GOT3 (cell line): ENCODE data around the gene PDE6B.
A peak's percentile ranks its signal among the peaks of the same experiment; 100 is the strongest.

ENCODE experiments used
- DNase-seq: peaks from one replicate; lab custom pipeline; 2025; ENCODE audit warnings: mixed read lengths; lab: John Stamatoyannopoulos, UW

The PDE6B gene

DNA sequence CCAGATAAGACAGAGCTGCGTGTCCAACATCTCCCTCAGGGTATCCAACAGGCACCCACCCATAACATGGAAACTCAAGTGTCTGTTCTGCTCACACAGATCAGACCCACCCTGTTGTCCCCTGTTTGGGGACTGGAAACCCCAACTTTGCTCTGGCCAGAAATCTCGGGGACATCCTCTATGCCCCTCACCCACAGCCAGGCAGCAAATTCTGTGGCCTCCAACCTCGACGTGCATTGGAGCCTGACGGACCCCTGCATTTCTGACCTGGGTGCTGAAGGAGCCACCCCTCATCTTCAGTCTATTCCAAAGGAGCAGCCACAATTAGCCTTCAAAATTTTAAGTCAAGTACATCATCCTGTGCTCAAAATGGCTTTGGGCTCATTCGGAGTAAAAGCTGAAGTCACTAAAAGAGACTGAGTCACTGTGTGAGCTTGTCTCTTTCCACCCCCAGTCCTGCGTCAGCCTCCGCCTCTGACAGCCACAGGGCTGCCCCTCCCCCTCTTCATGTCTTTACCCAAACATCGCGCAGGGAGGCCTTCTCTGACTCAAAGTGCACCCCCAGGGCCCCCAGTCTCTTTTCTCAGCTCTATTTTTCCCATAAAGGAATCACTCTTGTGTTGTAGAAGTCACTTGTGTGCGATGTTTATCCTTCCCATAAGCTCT is 24.4 kb upstream of the PDE6B start:
- DNase-seq: no peak

DNA sequence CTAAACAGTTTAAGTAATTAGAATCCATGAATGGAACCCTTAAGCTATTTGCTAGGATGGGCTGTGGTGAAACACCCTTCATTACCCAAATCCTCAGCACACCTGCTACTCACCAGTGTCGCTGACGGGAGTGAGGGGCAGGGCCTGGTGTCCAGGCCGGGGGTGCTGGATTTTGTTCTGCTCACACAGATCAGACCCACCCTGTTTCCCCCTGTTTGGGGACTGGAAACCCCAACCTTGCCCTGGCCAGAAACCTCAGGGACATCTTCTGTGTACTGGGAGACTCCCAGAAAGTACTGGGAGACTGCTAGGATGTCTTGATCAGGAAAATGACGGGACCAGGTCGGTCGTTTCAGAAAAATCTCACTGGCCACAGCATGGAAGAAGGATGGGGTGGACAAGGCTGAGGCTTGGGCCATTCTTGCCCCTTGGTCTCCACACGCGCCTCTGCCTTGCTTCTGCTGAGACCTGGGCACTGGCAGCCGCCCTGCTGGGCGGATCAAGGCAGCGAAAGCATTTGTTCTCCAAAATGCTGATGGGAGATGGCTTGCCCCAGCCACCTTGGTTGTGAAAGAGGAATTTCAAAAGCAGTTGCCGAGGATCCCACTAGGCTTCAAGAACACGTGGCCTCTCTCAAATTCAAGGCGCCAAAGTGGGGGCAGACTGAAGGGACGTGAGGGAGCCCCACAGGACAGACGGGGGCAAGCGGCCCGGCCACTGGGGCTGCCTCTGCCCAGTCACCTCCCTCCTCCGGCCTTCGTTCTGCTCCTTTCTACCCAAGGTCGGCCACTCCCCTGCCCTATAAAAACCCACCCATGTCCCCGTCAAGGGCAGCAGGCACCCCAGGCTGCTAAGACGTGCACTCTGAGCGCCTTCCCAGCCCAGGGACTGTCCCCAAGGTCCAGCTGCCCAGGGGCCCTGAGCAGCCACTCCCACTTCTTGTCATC is 23.5 kb upstream of the PDE6B start:
- no peak for DNase-seq

DNA sequence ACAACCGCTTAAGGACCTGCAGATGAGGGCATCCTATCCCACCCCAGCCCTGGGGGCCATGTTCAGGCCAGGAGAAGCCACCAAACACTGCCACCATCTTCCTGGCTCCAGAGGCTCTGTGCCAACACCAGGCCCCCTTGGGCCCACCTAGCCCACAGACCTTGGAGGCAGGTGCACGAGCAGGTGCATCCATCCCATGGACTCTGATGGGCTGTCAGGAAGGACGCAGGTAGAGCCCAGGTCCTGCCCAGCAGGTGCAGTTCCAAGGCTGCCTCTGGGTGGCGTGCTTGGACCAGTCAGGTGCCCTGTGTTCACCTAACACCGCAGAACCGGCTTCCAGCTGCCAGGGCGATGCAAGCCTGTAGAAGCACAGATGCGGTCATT is 22.8 kb upstream of the PDE6B start:
- no peak for DNase-seq

DNA sequence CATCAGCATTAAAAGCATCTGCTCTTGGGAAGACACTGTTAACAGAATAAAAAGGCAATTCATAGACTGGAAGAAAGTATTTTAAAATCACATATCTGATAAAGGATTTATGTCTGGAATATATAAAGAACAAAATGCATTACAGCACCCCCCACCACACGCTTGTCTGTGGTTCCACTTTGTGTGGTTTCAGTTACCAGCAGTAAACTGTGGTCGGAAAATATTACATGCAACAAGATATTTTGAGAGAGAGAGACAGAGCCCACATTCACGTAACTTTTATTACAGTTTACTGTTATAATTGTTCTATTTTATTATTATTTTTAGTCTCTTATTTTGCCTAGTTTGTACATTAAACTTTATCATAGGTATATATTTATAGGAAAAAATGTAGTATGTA is 21.2 kb upstream of the PDE6B start:
- DNase-seq: no peak

DNA sequence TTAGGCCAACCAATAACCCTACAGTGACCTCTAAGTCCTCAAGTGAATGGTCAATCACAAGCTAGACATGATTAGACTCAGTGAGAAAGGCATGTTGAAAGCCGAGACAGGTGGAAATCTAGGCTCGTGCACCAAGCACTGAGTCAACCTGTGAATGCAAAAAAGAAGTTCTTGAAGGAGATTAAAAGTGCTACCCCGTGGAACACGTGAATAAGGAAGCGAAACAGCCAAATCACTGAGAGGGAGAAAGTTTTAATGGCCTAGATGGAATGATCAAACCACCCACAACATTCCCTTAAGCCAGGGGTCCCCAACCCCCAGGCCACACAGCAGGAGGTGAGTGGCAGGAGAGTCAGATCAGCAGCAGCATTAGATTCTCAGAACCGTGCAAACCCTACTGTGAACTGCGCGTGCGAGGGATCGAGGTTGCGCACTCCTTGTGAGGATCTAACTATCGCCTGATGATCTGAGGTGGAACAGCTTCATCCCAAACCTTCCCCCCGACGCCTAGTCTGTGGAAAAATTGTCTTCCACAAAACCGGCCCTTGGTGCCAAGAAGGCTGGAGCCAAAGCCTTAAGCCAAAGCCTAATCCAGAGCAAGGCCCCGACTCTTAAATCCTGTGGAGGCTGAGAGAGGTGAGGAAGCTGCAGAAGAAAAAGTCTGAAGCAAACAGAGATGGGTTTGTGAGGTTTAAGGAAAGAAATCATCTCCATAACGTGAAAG is 19.5 kb upstream of the PDE6B start:
- no peak for DNase-seq

DNA sequence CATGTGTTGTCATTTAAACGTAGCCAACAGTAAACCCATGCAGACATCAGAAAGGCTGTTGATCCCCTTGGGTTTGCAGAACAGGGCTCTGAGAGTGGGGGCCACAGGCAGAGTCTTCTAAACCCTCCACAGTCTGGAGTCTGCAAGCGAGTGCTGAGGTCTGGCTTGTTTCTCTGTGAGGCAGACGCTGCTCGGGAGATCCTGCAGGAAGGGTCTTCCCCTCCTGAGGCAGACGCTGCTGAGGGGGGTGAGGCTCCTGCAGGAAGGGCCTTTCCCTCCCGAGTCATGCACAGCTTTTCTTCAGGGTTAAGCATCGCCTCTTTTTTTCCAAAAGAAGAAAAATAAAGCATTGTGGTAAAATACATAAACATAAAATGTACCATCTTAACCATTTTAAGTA is 17.1 kb upstream of the PDE6B start:
- DNase-seq: no peak

DNA sequence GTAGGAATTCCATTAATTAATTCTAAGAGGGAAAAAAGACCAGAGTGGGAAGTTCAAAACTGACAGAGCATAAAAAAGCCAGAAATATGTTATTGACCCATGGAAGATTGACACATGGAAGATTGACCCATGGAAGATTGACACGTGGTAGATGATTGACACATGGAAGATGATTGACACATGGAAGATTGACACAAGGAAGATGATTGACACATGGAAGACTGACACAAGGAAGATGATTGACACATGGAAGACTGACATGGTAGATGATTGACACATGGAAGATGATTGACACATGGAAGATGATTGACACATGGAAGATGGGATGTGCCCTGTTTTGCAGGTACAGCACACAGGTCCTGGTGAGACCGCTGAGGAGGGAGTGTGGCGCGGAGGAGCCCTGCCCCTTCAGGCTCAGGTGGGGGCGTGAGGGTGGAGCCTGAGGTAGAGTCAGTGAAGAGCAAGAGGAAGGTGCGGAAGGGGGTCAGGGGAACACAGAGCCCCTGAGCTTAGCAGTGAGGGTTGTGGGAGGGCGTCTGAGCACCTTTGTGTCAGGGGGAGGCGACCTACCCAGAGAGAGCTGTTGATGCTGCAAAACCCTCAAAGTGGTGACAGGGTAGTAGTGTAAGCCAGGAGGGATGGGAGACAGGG is 15.8 kb upstream of the PDE6B start:
- no peak for DNase-seq

DNA sequence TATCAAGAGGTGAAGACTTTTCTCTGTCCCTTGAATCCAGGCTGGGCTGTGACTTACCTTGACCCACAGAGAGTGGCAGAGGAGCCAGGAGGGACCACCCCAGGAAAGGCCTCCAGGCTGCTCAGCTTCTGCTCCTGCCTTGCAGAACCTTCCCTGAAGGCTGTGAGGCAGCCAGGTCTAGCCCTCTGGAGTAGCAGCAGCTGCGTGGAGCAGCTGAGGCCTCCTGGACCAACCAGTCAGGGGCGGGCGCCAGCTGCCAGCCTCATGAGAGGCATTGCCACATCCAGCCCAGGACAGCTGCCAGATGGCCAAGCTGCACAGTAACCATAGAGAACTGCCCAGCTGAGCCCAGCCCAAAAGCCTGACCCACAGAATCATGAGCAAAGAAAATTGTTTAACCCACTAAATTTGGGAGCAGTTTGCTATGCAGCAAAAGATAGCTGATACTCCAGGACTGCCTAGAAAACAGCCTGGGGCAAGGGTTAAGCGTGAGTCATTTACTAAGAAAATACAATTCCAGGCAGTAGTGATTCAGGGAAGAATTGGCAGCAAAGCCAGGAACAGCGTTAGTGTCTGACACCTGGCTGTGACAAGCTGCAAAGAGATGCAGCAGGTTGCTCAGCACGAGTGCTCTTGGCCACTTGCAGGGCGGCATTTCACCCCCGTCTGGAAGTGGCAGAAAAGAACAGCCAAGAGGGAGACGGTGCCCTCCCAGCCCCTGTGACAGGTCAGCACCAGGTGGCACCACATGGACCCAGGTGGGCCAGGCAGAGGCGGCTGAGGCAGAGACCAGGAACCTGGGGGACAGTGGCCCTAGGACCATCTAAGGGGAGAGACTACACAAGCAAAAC is 14.7 kb upstream of the PDE6B start:
- DNase-seq: peak; percentile 23

DNA sequence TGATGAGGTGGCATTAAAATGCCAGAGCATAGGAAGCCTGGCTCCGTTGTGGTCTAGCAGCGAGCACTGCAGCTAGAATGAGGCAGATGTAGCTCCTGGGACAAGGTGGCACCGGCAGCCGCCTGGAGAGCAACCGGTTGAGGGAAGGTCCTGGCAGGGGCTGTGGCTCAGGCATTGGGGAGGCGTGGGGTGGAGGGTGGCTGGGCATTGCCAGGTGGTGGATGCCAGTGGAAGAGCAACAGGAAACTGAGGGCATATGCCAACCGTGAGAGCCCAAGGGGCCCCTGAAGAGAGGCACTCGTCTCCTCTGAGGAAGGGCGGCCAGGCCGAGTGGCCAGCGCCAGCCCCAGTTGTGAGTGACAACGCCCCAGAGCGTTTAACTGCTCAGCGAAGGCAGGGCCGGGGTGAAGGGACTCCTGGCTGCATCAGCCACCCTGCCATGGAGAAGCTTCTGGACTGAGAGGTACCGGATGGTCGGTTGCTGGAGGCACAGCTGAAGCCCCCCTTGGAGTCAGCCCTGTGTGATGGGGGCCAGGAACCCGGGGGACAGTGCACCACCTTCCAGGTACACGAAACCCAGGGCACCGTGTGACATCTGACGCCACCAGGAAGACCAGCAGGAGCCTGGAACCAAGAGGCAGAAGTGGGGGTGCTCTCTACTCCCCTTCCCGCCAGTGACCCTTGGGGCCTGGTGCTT is 13.2 kb upstream of the PDE6B start:
- DNase-seq: no peak

DNA sequence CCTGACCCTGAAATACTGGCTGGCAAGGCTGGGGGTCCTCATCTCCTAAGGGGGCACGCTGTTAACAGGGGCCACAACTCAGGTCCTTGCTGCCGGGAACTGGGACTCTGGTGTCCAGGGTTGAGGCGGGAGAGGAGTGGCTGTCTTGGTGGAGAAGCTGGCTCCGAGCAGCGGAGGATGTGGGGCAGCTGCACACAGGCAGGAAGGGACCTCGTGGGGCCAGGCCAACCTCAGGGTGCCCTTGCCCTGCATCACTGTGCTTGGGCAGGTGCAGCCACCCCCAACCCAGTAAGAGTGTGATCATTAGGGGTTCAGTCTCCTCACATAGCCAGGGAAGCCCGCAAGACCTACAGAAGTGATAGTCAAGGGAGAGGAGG is 12.6 kb upstream of the PDE6B start:
- DNase-seq: no peak

DNA sequence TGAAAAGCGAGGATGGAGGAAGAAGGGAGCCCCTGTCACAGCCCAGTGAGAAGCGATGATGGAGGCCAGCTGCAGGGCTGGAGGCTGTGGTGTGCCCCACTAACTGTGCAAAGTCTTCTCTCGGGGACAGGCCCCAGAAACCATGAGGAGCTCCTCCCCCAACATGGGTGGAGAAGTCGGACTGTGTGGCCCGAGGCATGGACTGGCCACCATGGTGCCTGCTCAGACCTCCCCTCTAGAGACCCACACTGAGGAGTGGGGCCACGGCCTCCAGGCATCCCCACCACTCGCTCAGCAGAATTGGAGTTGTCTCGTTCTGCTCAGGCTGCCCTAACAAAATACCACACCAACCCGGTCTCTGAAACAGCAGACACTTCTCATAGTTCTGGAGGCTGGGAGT is 12.2 kb upstream of the PDE6B start:
- no peak for DNase-seq

DNA sequence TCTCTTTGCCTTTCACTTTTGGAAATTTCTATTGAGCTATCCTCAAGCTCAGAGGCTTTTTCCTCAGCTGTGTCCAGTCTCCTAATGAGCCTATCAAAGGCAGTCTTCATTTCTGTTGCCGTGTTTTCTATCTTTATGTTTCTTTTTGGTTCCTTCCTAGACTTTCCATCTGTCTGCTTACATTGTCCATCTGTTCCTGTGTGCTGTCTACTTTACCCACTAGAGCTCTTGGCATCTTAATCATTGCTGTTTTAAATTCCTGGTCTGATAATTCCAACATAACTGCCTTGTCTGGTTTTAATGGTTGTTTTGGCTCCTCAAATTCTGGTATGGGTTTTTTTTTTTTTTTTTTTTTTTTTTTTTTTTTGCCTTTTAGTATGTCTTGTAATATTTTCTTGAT is 9.3 kb upstream of the PDE6B start:
- DNase-seq: no peak

DNA sequence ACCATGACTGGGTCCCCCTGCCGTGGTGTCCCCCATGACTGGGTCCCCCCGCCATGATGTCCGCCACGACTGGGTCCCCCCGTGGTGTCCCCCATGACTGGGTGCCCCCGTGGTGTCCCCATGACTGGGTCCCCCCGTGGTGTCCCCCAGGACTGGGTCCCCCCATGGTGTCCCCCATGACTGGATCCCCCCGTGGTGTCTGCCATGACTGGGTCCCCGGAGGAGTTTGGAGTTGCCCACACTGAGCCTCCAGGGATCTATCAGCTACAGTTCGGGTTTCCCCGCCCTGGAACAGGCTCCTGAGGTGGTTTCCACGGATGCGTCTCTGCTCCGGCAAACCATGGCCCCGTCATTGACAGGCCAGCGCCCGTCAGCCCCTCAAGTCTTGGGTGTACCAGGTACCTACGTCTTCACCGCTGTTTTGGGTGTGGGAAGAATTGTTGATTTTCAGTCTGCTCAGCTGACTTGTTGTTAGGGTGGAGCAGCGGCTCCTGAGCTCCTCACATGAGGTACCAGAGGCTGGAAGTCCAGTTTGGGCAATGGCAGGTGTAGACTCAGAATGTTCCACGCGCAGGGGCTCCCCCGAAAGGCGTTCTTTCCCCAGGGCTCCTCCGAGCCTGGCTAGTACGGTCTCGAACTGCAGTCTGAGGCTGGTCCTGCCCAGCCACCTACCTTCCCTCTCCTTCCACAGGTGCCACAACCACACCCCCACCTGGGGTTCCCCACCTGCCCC is 8.3 kb upstream of the PDE6B start:
- DNase-seq: no peak

DNA sequence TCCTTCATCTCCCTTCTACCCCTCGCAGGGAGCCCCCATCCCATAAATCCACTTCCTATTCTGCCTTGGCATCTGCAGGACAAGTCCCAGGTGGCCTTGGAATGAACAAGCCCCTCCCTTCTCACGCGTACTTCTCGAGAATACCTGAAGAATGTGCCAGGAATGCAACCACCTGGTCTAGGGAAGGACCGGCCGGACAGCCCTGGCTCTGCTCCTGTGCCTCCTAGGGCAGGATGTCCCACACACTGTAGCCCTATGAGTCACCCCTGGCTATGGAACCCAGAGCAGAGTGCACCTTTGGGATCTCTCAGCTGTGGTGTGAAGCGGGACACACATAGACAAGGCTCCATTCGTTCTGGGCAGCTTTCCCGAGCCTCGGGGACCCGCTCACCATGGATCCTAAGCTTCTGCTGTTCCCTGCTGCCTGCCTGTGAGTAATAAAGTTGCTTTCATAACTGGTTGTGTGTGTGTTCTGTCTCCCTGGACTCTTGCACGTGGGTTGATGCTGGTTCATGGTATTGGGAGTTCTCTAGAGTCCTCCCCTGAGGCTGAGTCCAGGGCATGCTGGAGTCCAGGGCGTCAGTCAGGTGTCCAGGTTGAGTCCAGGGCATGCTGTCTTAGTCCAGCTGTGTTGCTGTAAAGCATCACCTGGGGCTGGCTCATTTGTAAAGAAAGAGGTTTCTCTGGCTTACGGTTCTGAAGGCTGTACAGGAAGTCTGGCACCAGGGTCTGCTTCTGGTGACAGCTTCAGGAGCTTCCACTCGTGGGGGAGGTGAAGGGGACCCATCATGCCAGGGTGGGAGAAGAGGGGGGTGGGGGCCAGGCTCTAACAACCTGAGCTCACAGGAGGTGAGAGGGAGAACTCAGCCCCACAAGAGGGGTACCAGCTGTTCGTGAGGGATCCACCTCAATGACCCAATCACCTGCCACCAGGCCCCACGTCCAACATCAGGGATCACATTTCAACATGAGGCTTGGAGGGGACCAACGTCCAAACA is 7.4 kb upstream of the PDE6B start:
- no peak for DNase-seq

DNA sequence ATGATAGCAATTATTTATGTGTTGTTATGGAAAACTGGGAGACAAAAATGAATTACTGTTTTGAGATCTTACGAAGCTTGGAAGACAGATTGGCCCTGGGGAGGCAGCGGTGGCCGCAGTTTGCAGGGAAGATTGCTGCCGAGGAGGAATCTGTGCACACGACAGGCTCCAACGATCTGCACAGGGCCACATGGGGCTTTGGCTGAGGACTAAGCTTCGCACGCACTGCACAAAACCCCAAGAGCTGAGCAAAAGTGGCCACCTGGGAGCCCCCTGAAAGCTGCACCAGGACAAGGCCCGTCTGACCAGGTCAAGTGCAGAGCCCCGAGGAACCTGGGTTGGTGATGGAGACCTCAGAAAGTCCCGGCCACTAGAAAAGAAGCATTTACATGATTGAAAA is 5.2 kb upstream of the PDE6B start:
- no peak for DNase-seq

DNA sequence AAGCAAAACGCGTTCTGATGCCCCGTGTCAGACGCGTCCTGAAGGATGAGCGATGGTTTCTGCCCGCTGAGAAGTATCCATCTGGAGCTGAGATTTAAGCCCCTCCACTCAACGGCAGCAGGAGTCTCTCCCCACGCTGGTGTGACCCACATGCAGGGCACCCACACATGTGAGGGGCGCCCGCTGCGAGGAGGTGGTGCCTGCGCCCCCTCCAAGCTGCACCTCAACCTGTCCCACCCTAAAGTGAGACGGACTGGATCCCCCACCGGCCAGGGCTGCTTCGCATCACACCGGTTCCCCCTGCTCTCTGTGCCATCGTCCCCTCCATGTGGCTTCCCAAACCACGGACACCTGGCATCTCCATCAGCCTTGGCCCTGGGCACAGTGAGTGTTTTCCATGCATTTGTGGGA is 4.5 kb upstream of the PDE6B start:
- DNase-seq: no peak

DNA sequence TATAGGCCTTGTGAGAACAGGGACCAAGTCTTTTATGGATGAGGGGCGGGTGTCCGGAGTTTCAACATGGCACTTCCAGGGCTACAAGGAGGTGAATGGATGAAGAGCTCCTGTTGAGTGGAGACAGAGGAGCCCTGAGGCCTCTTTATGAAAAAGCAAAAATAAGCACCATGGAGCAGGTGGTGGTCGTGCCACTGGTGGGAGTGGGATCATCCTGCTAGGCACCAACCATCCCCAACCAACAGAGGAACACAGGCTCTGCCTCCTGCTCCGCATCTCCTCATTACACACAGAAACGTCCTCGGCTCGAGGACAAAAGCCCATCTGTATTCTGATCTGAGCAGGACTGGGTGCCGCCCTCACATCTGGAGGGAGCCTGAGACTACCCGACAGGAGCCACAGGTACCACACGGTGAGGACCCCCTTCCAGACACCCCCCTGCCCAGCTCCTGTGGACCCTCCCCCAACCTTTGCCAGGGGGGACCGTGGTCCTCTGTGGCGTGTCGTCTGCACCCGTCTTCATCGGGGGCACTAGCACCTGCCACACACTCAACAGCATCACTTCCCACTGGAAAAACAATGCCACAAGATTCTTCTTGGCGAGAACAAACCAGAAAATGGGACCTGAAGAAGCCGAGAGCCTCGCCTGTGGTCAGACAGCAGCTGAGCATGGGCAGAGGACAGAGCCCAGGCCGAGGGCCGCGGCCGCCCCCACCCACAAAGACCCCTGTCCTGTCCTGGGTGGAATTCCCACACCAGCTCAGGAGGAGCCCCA is 3.9 kb upstream of the PDE6B start:
- no peak for DNase-seq
